Right lobe of liver (tissue), 6 donors: Measurements from ENCODE around the gene GRID1. TPM values are rescaled to one million over a fixed set of nuclear protein-coding genes. Genes with fewer than 3 reads are reported as not detected.
A peak's percentile ranks its signal among the peaks of the same experiment; 100 is the strongest.

ENCODE experiments used
- ATAC-seq, 4 donors: fragments of 200-7000 bp; cut with Tn5 transposase; one replicate each; pipeline ENCODE4 v1.9.1; 2020; ENCODE audit warnings: mild to moderate bottlenecking in 4 of 4, moderate library complexity in 4 of 4
- DNase-seq, 3 donors: peaks; one replicate each; pipeline ENCODE4 v3.0.0-alpha.2; 2020
- H3K27ac ChIP-seq, 3 donors: fragments of 200-600 bp; one replicate each; pipeline ENCODE4 v1.8.0; 2022
- H3K27me3 ChIP-seq, 2 donors: fragments of 200-600 bp; one replicate each; pipeline ENCODE4 v1.8.0; 2022
- H3K36me3 ChIP-seq, 4 donors: fragments of 200-600 bp; sonication (generic) in 1 of 4; one replicate each; pipeline versions ENCODE4 v1.5.1 to v1.8.0; 2017 to 2022; ENCODE audit warnings: control low read depth in 1 of 4
- H3K4me1 ChIP-seq, 4 donors: fragments of 200-600 bp; sonication (generic) in 1 of 4; one replicate each; pipeline versions ENCODE4 v1.5.1 to v1.8.0; 2017 to 2022; ENCODE audit warnings: control low read depth in 1 of 4
- H3K4me3 ChIP-seq, 3 donors: fragments of 200-600 bp; one replicate each; pipeline ENCODE4 v1.8.0; 2022
- H3K9me3 ChIP-seq, 4 donors: fragments of 200-600 bp; sonication (generic) in 1 of 4; one replicate each; pipeline versions ENCODE4 v1.5.1 to v1.8.0; 2017 to 2022; ENCODE audit warnings: control low read depth in 1 of 4
- POLR2A ChIP-seq: fragments of 450-650 bp; IDR thresholded peaks from one replicate; pipeline ENCODE4 v1.6.1; 2017; ENCODE audit warnings: antibody characterized with exemption, mild to moderate bottlenecking
- WGBS: methylation state at CpG from one replicate; pipeline ENCODE4 v1.1.6; 2018; ENCODE audit warnings: low coverage, low lambda C conversion rate; ENCODE audit not compliant: insufficient coverage; ENCODE audit errors: missing lambda C conversion rate; 5-methylcytosine and 5-hydroxymethylcytosine counted together
- intact Hi-C, 2 donors: fragments of 100-400 bp; cut with DNase I; formaldehyde crosslinking; loops; one replicate each; pipeline versions ENCODE4 v1.11.2 to v1.14.1; 2022
- total RNA-seq, 6 experiments: library from RNA; depleted of rRNA in 2 of 6; stranded (reverse); fragments of >200 nt in 2 of 6; fragmentation: NEBNext Ultra II Directional in 3 of 6; extraction: Animal tissue kit (Norgen Biotek cat#: 25700) in 3 of 6; gene quantifications; one replicate each; pipeline versions ENCODE4 v1.1.0 to v1.2.4, GENCODE V29; 2016 to 2023
- TF ChIP-seq, protein P1 (sequence below), 4 donors: fragments of 200-600 bp in 3 of 4; fragments of 450-650 bp in 1 of 4; IDR thresholded peaks; one replicate each; pipeline versions ENCODE4 v1.5.1 to v1.8.0; 2016 to 2022; ENCODE audit warnings: antibody characterized with exemption in 4 of 4, mild to moderate bottlenecking in 2 of 4
- donor health status: DM: no; HTN: yes; CAD: no.
- donor health status: DM: no; HTN: no; CAD: no.
- donor health status: DM: no; HTN: no; CAD: no.
- donor health status: DM: no; HTN: yes; CAD: no.
- donor health status: DM: no; HTN: yes; CAD: no.

GRID1 gene
- total RNA-seq, 6 experiments from 2014 or later = 0.05 to 1.9 (median 0.81) TPM

DNA sequence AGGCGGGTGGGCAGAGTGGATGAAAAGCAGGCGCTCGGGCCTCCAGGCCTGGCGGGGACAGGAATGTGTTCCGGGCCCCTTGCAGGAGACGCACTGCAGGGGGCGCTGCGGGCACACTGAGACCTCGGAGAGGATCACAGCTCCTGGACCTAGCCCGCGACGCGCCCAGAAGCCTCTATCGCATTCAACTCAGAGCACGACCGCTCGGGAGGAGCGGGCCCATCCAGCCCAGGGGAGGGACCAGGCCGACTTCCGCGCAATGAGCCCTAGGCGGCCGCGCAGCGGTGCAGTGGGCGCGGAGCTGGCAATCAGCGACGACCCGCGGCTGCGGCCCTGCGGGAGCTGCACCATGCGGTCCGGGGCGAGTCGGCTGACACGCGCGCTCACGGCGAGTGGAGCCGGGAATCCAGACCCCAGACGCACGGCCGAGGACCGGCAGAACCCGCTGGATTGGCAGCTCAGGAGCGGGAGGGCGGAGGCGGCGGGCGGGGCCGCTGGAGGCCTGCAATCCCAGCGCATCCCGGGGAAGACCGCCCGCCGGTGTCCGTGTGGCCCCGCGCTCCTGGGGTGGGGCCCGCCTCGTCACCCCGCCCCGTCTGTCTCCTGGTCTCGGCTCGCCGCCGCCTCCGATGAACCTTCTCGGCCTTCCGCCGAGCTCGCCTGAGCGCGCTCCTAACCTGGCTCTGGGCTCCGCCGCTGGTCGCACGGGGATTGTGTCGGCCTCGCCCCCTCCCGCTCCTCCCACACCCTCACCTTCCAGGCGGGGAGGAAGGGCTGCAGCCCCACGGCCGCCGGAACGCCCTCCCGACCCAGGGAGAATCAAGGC is 33.5 kb upstream of the GRID1 start:
- peak overlapping the region; percentile 59 to 76 (median 68) for H3K4me3 ChIP-seq
- H3K27me3 ChIP-seq = no peaks in the 10 kb centered on the region
- ATAC-seq = peak; percentile 81 to 97 (median 88)
- no peak for TF ChIP-seq POLR2A
- TF ChIP-seq, protein P1, sequence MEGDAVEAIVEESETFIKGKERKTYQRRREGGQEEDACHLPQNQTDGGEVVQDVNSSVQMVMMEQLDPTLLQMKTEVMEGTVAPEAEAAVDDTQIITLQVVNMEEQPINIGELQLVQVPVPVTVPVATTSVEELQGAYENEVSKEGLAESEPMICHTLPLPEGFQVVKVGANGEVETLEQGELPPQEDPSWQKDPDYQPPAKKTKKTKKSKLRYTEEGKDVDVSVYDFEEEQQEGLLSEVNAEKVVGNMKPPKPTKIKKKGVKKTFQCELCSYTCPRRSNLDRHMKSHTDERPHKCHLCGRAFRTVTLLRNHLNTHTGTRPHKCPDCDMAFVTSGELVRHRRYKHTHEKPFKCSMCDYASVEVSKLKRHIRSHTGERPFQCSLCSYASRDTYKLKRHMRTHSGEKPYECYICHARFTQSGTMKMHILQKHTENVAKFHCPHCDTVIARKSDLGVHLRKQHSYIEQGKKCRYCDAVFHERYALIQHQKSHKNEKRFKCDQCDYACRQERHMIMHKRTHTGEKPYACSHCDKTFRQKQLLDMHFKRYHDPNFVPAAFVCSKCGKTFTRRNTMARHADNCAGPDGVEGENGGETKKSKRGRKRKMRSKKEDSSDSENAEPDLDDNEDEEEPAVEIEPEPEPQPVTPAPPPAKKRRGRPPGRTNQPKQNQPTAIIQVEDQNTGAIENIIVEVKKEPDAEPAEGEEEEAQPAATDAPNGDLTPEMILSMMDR (IDR thresholded peaks at IDR 0.05) = peak; percentile 98 to 99 (median 98)
- H3K36me3 ChIP-seq = no peaks in the 10 kb centered on the region
- peaks cover 0 to 21% (median 3%) of the 10 kb centered on the region in 4 donors for H3K4me1 ChIP-seq
- no peaks in the 10 kb centered on the region for H3K9me3 ChIP-seq
- intact Hi-C loops = loop anchor here (5.0 to 10.0 kb wide), 2 partner anchors 135 to 182 kb away; no protein-coding TSS in a partner anchor
- peak; percentile 98 for DNase-seq
- WGBS = 3% methylated on average over 7 of the region's 90 CpGs
- peak overlapping the region; percentile 65 to 86 (median 77) for H3K27ac ChIP-seq

DNA sequence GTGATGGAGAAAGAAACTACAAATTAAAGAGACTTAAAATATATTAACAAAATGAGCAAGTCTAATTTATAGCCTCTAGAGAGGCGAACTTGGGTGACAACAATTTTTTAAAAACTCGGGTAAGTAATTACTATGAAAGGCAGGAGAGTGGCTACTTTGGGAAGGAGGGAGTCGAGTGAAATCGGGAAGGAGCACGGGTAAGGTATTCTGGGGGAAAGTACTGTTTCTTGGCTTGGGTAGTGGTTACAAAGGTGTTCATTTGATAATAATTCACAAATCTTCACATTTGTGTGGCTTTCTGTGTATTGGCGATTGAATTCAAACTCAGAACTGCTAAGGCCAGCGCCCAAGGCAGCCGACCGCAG is 32.9 kb upstream of the GRID1 start:
- Histone ChIP-seq H3K27me3 (no peaks in the 10 kb centered on the region), H3K4me1 (peaks cover 0 to 21% (median 3%) of the 10 kb centered on the region in 4 donors), H3K36me3 (no peaks in the 10 kb centered on the region), H3K9me3 (no peaks in the 10 kb centered on the region), H3K27ac (peak overlapping the region in 1 of 3 donors; percentile 86), H3K4me3 (peak overlapping the region in 1 of 3 donors; percentile 76)
- no peak for DNase-seq
- WGBS = 43% methylated on average over 6 of the region's 9 CpGs
- no peak for TF ChIP-seq POLR2A
- TF ChIP-seq, protein P1 (IDR thresholded peaks at IDR 0.05) = no peak
- no peak for ATAC-seq
- intact Hi-C loops = loop anchor here (5.0 to 10.0 kb wide), 2 partner anchors 135 to 183 kb away; no protein-coding TSS in a partner anchor

DNA sequence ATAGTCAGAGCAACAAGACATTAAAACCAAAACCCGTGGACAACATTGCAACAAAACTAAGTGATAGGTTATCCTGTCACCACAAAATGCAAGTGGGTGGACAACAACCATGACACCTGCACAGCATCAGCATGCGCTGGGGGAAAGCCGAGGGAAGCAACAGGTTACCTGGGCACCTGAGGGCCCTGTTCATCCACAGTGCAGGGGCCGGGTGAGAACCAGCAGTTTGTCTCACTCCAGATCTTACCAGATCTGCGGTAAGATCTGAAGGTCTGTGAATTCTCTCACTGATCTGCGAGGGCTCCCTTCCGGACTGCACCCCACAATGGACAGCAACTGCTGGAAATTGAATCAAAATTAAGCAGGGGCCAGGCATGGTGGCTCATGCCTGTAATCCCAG is 30.5 kb upstream of the GRID1 start:
- H3K4me3 ChIP-seq = no peak overlapping the region
- no peak overlapping the region for H3K27ac ChIP-seq
- intact Hi-C loops = loop anchor here (5.0 to 10.0 kb wide), 2 partner anchors 138 to 185 kb away; no protein-coding TSS in a partner anchor
- 91% methylated on average over 1 of the region's 7 CpGs for WGBS
- ATAC-seq (no peak), DNase-seq (peak in 1 of 3 donors; percentile 30)
- no peaks in the 10 kb centered on the region for H3K27me3 ChIP-seq
- H3K9me3 ChIP-seq = no peaks in the 10 kb centered on the region
- TF ChIP-seq, protein P1 (IDR thresholded peaks at IDR 0.05) = no peak
- no peak for TF ChIP-seq POLR2A
- H3K36me3 ChIP-seq = no peaks in the 10 kb centered on the region
- peaks cover 0 to 16% (median 3%) of the 10 kb centered on the region in 4 donors for H3K4me1 ChIP-seq

DNA sequence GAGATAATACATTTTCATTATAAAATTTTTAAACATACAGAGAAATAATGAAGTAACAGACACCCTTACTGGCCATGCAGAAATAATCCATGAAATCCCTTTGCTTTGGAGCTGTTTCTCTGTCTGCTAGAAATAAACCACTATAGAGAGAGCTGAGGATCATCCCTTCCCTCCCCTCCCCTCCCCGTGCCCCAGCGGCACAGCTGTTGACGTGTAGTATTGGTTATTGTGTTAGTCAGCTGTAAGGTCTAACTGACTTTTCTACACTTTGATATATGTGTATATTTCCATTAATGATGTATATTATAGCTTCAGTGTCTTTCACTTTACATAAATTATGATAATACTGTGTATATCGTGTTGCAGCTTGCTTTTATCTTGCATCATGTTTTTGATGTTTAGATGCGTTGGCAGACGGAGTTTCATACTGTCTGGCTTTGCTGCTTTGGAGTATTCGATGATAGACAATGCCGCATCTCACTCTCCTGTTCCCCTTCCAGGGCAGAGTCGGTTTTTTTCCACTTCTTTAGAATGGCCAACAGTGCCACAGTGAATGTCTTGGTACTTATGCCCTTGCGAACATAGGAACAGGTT is 27.4 kb upstream of the GRID1 start:
- H3K27me3 ChIP-seq = no peaks in the 10 kb centered on the region
- no peak for DNase-seq
- H3K4me3 ChIP-seq = no peak overlapping the region
- WGBS = 67% methylated on average over 8 of the region's 10 CpGs
- no peaks in the 10 kb centered on the region for H3K9me3 ChIP-seq
- H3K27ac ChIP-seq = no peak overlapping the region
- ATAC-seq = no peak
- intact Hi-C loops = loop anchor here in 1 of 2 donors (5.0 to 10.0 kb wide), 2 partner anchors 141 to 193 kb away; no protein-coding TSS in a partner anchor
- TF ChIP-seq POLR2A = no peak
- TF ChIP-seq, protein P1 (IDR thresholded peaks at IDR 0.05) = no peak
- no peaks in the 10 kb centered on the region for H3K4me1 ChIP-seq
- no peaks in the 10 kb centered on the region for H3K36me3 ChIP-seq
